Bronchus fibroblast of lung (primary cell): Measurements from ENCODE around the gene AMZ1. TPM values are rescaled to one million over a fixed set of nuclear protein-coding genes. Genes with fewer than 3 reads are reported as not detected.

Experiments used
- total RNA-seq: library from RNA; depleted of rRNA; stranded (reverse); fragments of >200 nt; gene quantifications from 2 replicates; pipeline ENCODE4 v1.2.3, GENCODE V29; 2015

AMZ1 gene
- total RNA-seq, result not detected in 2 replicates

DNA sequence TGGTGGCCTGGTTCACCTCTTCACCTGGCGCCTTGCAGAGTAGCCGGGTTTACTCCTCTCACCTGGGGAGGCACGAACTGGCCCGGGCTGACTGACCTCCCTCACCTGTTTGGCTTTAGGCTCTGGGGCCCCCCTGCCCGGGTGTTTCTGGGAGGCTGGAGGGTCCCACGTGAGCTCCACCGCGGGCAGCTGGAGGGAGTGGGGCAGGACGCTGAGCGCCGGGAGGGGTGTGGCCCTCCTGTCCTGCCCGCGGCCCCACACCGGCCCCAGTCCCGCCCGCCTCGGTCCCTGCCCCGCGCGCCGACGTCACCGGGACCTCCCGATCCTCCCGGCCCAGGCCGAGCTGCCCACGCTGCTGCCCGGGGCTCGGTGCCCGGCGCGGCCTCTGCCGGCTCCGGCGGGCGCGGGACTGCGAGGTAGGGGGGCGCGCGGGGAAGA is at the start of gene AMZ1:
AMZ1 (plus strand) TSS at position 322 of the 438 bp plus-strand sequence. CDS start 12,250 bp downstream, outside the sequence.

Other genes with a start within 250 kb of the AMZ1 start
- not detected in 2 replicates for gene GRIFIN, start 211.8 kb upstream of the AMZ1 start, total RNA-seq
- gene LFNG, start 168.4 kb upstream of the AMZ1 start, total RNA-seq, result 1.2 and 1.7 TPM in 2 replicates
- 31.5 and 38.5 TPM in 2 replicates for gene BRAT1, start 132.7 kb upstream of the AMZ1 start, total RNA-seq
- gene IQCE, start 129.2 kb upstream of the AMZ1 start, total RNA-seq, result 7.0 and 7.7 TPM in 2 replicates
- gene TTYH3, start 56.2 kb upstream of the AMZ1 start, total RNA-seq, result 62.9 and 65.7 TPM in 2 replicates
- gene GNA12, start 156.1 kb downstream of the AMZ1 start, total RNA-seq, result 27.9 and 29.3 TPM in 2 replicates